ENCODE measurements around the gene GCLC.

GRCh38 chr6:53578371-53578770 is 33.5 kb upstream of the GCLC start:
- TF ChIP-seq POLR2A (IDR thresholded peaks at IDR 0.05) (no peak), CTCF (IDR thresholded peaks at IDR 0.05) (no peak), POLR2AphosphoS5 (IDR thresholded peaks at IDR 0.05) (no peak)
